GM12865 (cell line): ENCODE data around the gene MPST.

Source experiments
- DNase-seq: peaks from one replicate; pipeline ENCODE4 v3.0.0; 2010; ENCODE audit warnings: low read depth
- H3K4me3 ChIP-seq: 2 replicates; pipeline ENCODE4 v1.5.1; 2011; ENCODE audit warnings: mild to moderate bottlenecking, low read depth, low read length, control low read depth
- CTCF ChIP-seq: IDR thresholded peaks from 2 replicates; pipeline ENCODE4 v1.5.1; 2011; ENCODE audit warnings: low read length, control low read depth, low read depth, inconsistent platforms; ENCODE audit not compliant: insufficient read depth; ENCODE audit errors: missing control alignments

The MPST gene

GRCh38 chr22:37002633-37003032, 16.9 kb upstream of the MPST start:
- no peak for TF ChIP-seq CTCF
- no peak for DNase-seq
- H3K4me3 ChIP-seq = no peak overlapping the region

GRCh38 chr22:37007651-37008050, 11.9 kb upstream of the MPST start:
- TF ChIP-seq CTCF = no peak
- DNase-seq = no peak
- no peak overlapping the region for H3K4me3 ChIP-seq

GRCh38 chr22:37008365-37008764, 11.2 kb upstream of the MPST start:
- TF ChIP-seq CTCF = no peak
- no peak overlapping the region for H3K4me3 ChIP-seq
- no peak for DNase-seq

- DNase-seq = no peak
- TF ChIP-seq CTCF = no peak
- H3K4me3 ChIP-seq = no peak overlapping the region
These were observed 10.1 kb upstream of the MPST start for GRCh38 chr22:37009490-37009889.

GRCh38 chr22:37010174-37010573, 9.4 kb upstream of the MPST start:
- no peak for TF ChIP-seq CTCF
- DNase-seq = no peak
- H3K4me3 ChIP-seq = no peak overlapping the region

- no peak for DNase-seq
- H3K4me3 ChIP-seq = no peak overlapping the region
- TF ChIP-seq CTCF = no peak
These were observed 8.6 kb upstream of the MPST start for GRCh38 chr22:37010976-37011375.

GRCh38 chr22:37011472-37011871, 8.1 kb upstream of the MPST start:
- no peak overlapping the region for H3K4me3 ChIP-seq
- no peak for TF ChIP-seq CTCF
- no peak for DNase-seq
